WERI-Rb-1 (cell line): ENCODE data around the gene FAM168B.

Source experiments
- DNase-seq: peaks from one replicate; pipeline ENCODE4 v3.0.0-alpha.2; 2020
- H3K27ac ChIP-seq: fragments of 250-450 bp; sonication (Bioruptor Pico); 2 replicates; pipeline ENCODE4 v1.5.1; 2020; ENCODE audit warnings: mild to moderate bottlenecking, moderate library complexity
- H3K27me3 ChIP-seq: fragments of 250-450 bp; sonication (Bioruptor Pico); 2 replicates; pipeline ENCODE4 v1.5.1; 2021; ENCODE audit warnings: mild to moderate bottlenecking, low read depth, moderate library complexity; ENCODE audit not compliant: insufficient read depth, severe bottlenecking
- H3K36me3 ChIP-seq: fragments of 250-450 bp; sonication (Bioruptor Pico); 2 replicates; pipeline ENCODE4 v1.5.1; 2020; ENCODE audit warnings: mild to moderate bottlenecking, moderate library complexity
- H3K4me3 ChIP-seq: 2 replicates; pipeline ENCODE4 v1.5.1; 2011; ENCODE audit warnings: low read depth, mild to moderate bottlenecking, control low read depth, low read length
- H3K9me3 ChIP-seq: fragments of 250-450 bp; sonication (Bioruptor Pico); 2 replicates; pipeline ENCODE4 v1.5.1; 2021; ENCODE audit warnings: mild to moderate bottlenecking, moderate library complexity; ENCODE audit not compliant: severe bottlenecking
- CTCF ChIP-seq: IDR thresholded peaks from 2 replicates; pipeline ENCODE4 v1.5.1; 2011; ENCODE audit warnings: low read depth, mild to moderate bottlenecking, control low read depth, inconsistent platforms, low read length

FAM168B gene

GRCh38 chr2:131054488-131054887 lies 38.8 kb downstream of the FAM168B start:
- Histone ChIP-seq H3K27ac (no peak overlapping the region), H3K4me3 (no peak overlapping the region), H3K36me3 (peaks cover 86% of the 10 kb centered on the region)

GRCh38 chr2:131052741-131053263 lies 40.5 kb downstream of the FAM168B start:
- Histone ChIP-seq H3K27ac (no peak overlapping the region), H3K36me3 (peaks cover 86% of the 10 kb centered on the region), H3K4me3 (no peak overlapping the region), H3K9me3 (no peaks in the 10 kb centered on the region), H3K27me3 (no peaks in the 10 kb centered on the region)
- no peak for TF ChIP-seq CTCF
- no peak for DNase-seq

More at GRCh38 chr2:131054488-131054887, 38.8 kb downstream of the FAM168B start:
- no peak for DNase-seq
- no peak for TF ChIP-seq CTCF
- Histone ChIP-seq H3K27me3 (no peaks in the 10 kb centered on the region), H3K9me3 (no peaks in the 10 kb centered on the region)

- DNase-seq = no peak
- H3K9me3 ChIP-seq = no peaks in the 10 kb centered on the region
- H3K36me3 ChIP-seq = peaks cover 83% of the 10 kb centered on the region
- TF ChIP-seq CTCF = no peak
- H3K4me3 ChIP-seq = no peak overlapping the region
- H3K27ac ChIP-seq = no peak overlapping the region
- H3K27me3 ChIP-seq = no peaks in the 10 kb centered on the region
These were observed 42.4 kb downstream of the FAM168B start for GRCh38 chr2:131050896-131051295.

GRCh38 chr2:131049150-131049718 lies 44.0 kb downstream of the FAM168B start:
- Histone ChIP-seq H3K36me3 (peaks cover 69% of the 10 kb centered on the region), H3K27ac (no peak overlapping the region)
- no peak for DNase-seq

GRCh38 chr2:131048641-131049040 lies 44.6 kb downstream of the FAM168B start:
- Histone ChIP-seq H3K9me3 (no peaks in the 10 kb centered on the region), H3K36me3 (peaks cover 68% of the 10 kb centered on the region), H3K27ac (no peak overlapping the region), H3K4me3 (no peak overlapping the region), H3K27me3 (no peaks in the 10 kb centered on the region)
- DNase-seq = no peak
- no peak for TF ChIP-seq CTCF

More at GRCh38 chr2:131049150-131049718, 44.0 kb downstream of the FAM168B start:
- Histone ChIP-seq H3K4me3 (no peak overlapping the region), H3K27me3 (no peaks in the 10 kb centered on the region), H3K9me3 (no peaks in the 10 kb centered on the region)
- no peak for TF ChIP-seq CTCF

GRCh38 chr2:131047920-131048560 lies 45.2 kb downstream of the FAM168B start:
- H3K4me3 ChIP-seq = no peak overlapping the region
- TF ChIP-seq CTCF = no peak
- no peaks in the 10 kb centered on the region for H3K27me3 ChIP-seq
- peaks cover 62% of the 10 kb centered on the region for H3K36me3 ChIP-seq
- DNase-seq = no peak
- H3K9me3 ChIP-seq = no peaks in the 10 kb centered on the region
- H3K27ac ChIP-seq = no peak overlapping the region
